PFSK-1 (cell line): ENCODE measurements around the gene MAPK8IP1.

ENCODE experiments used
- FOXP2 ChIP-seq: optimal IDR thresholded peaks from 2 replicates; pipeline ENCODE3; 2011; ENCODE audit warnings: borderline replicate concordance, control low read depth, inconsistent platforms; ENCODE audit not compliant: insufficient read depth; ENCODE audit errors: extremely low read length, extremely low read depth
- POLR2AphosphoS5 ChIP-seq: IDR thresholded peaks from 2 replicates; pipeline ENCODE4 v1.6.1; 2012; ENCODE audit warnings: low read depth, mild to moderate bottlenecking, control low read depth, low read length, moderate library complexity
- REST ChIP-seq, 2 experiments: IDR thresholded peaks; 2 replicates each; pipeline versions ENCODE4 v1.6.1 to v1.8.0; 2011 to 2012; ENCODE audit warnings: low read depth in 2 of 2, low read length in 2 of 2, control low read depth in 1 of 2, inconsistent platforms in 1 of 2, mild to moderate bottlenecking in 1 of 2, moderate library complexity in 1 of 2; ENCODE audit not compliant: insufficient read depth in 1 of 2
- SIN3A ChIP-seq: IDR thresholded peaks from 2 replicates; pipeline ENCODE4 v1.6.1; 2012; ENCODE audit warnings: mild to moderate bottlenecking, low read length, moderate library complexity, borderline replicate concordance; ENCODE audit not compliant: insufficient read depth
- TAF1 ChIP-seq: IDR thresholded peaks from 2 replicates; pipeline ENCODE4 v1.6.1; 2012; ENCODE audit warnings: low read length, control low read depth, borderline replicate concordance; ENCODE audit not compliant: insufficient read depth

The MAPK8IP1 gene

GRCh38 chr11:45885921-45886721 lies 670 bp downstream of the MAPK8IP1 start:
- TF ChIP-seq SIN3A (no peak), REST (IDR thresholded peaks at IDR 0.05; ENCODE audit: insufficient read depth in 1 of 2, low read depth in 2 of 2, low read length in 2 of 2) (0 out of 4 replicates have a peak, but pooled peaks of 1 of the 2 experiments have one; percentile 7), FOXP2 (no peak), TAF1 (no peak), POLR2AphosphoS5 (no peak)

GRCh38 chr11:45886816-45887520 lies 1.5 kb downstream of the MAPK8IP1 start:
- no peak for TF ChIP-seq FOXP2
- TF ChIP-seq TAF1 = no peak
- TF ChIP-seq REST (IDR thresholded peaks at IDR 0.05; ENCODE audit: insufficient read depth in 1 of 2, low read depth in 2 of 2, low read length in 2 of 2) = no peak
- no peak for TF ChIP-seq SIN3A
- no peak for TF ChIP-seq POLR2AphosphoS5

- TF ChIP-seq POLR2AphosphoS5 = no peak
- no peak for TF ChIP-seq FOXP2
- TF ChIP-seq REST (IDR thresholded peaks at IDR 0.05; ENCODE audit: insufficient read depth in 1 of 2, low read depth in 2 of 2, low read length in 2 of 2) = no peak
- TF ChIP-seq TAF1 = no peak
- no peak for TF ChIP-seq SIN3A
Measured at GRCh38 chr11:45887587-45887986, 2.1 kb downstream of the MAPK8IP1 start.

GRCh38 chr11:45889555-45889954 lies 4.1 kb downstream of the MAPK8IP1 start:
- no peak for TF ChIP-seq REST (IDR thresholded peaks at IDR 0.05; ENCODE audit: insufficient read depth in 1 of 2, low read depth in 2 of 2, low read length in 2 of 2)

GRCh38 chr11:45889966-45890365 lies 4.5 kb downstream of the MAPK8IP1 start:
- no peak for TF ChIP-seq TAF1
- no peak for TF ChIP-seq POLR2AphosphoS5
- TF ChIP-seq SIN3A = no peak
- TF ChIP-seq REST (IDR thresholded peaks at IDR 0.05; ENCODE audit: insufficient read depth in 1 of 2, low read depth in 2 of 2, low read length in 2 of 2) = no peak
- no peak for TF ChIP-seq FOXP2
